AG04450 (cell line): ENCODE data around the gene GGCT. TPM values are rescaled to one million over a fixed set of nuclear protein-coding genes. Genes with fewer than 3 reads are reported as not detected.

Source experiments
- CTCF ChIA-PET: fragments of 300-600, 350-600 bp; formaldehyde crosslinking; extraction: SDS; loops from one replicate; lab custom pipeline; 2022; ENCODE audit warnings: antibody characterized with exemption, inconsistent platforms; lab: Charles Lee
- POLR2A ChIA-PET: fragments of 350-600 bp; formaldehyde crosslinking; extraction: SDS; loops from one replicate; lab custom pipeline; 2021; ENCODE audit warnings: antibody characterized with exemption, inconsistent platforms; lab: Yijun Ruan, JAX
- DNase-seq: peaks from one replicate; pipeline ENCODE4 v3.0.0-alpha.2; 2011; ENCODE audit warnings: low read depth, low spot score
- H3K27ac ChIP-seq: one replicate; pipeline ENCODE4 v1.5.1; 2012; ENCODE audit warnings: low read depth, low read length, control low read depth
- H3K27me3 ChIP-seq: one replicate; pipeline ENCODE4 v1.6.0; 2012; ENCODE audit warnings: low read length; ENCODE audit not compliant: control insufficient read depth, insufficient read depth
- H3K4me3 ChIP-seq: 2 replicates; pipeline ENCODE4 v1.5.1; 2011; ENCODE audit warnings: mild to moderate bottlenecking, low read depth, low read length, control low read depth
- H3K9me3 ChIP-seq: 2 replicates; pipeline ENCODE4 v1.5.1; 2012; ENCODE audit warnings: low read length; ENCODE audit not compliant: control insufficient read depth, insufficient read depth
- CTCF ChIP-seq: IDR thresholded peaks from 2 replicates; pipeline ENCODE4 v1.5.1; 2011; ENCODE audit warnings: low read depth, low read length, control low read depth, inconsistent platforms
- polyA plus RNA-seq: library from polyadenylated mRNA; depleted of rRNA; stranded (reverse); fragments of >200 nt; gene quantifications from 2 replicates; pipeline ENCODE4 v1.2.3, GENCODE V29; 2011

GGCT gene
- polyA plus RNA-seq, 1 experiment = 24.4 TPM

GRCh38 chr7:30502470-30503251, 2.0 kb downstream of the GGCT start:
- Histone ChIP-seq H3K4me3 (no peak overlapping the region), H3K9me3 (peaks cover 5% of the 10 kb centered on the region; the same call in 1 of the 2 replicates), H3K27ac (no peak overlapping the region), H3K27me3 (no peaks in the 10 kb centered on the region)
- TF ChIP-seq CTCF = no peak
- POLR2A ChIA-PET = no interaction called here
- CTCF ChIA-PET = interaction anchor here (3.3 kb wide), 1 partner anchor 8 kb away, joined by 14 read pairs; no protein-coding TSS in a partner anchor
- no peak for DNase-seq

- Histone ChIP-seq H3K4me3 (no peak overlapping the region), H3K9me3 (peaks cover 5% of the 10 kb centered on the region; the same call in 1 of the 2 replicates), H3K27ac (no peak overlapping the region), H3K27me3 (no peaks in the 10 kb centered on the region)
- POLR2A ChIA-PET = no interaction called here
- no peak for TF ChIP-seq CTCF
- CTCF ChIA-PET = interaction anchor here (3.3 kb wide), 1 partner anchor 9 kb away, joined by 14 read pairs; no protein-coding TSS in a partner anchor
- no peak for DNase-seq
Measured at GRCh38 chr7:30501264-30501663, 3.4 kb downstream of the GGCT start.

- Histone ChIP-seq H3K4me3 (no peak overlapping the region), H3K27ac (no peak overlapping the region), H3K9me3 (no peaks in the 10 kb centered on the region; the same call in 1 of the 2 replicates), H3K27me3 (no peaks in the 10 kb centered on the region)
- POLR2A ChIA-PET = no interaction called here
- no peak for TF ChIP-seq CTCF
- no peak for DNase-seq
- CTCF ChIA-PET = no interaction called here
Measured at GRCh38 chr7:30493228-30493627, 11.4 kb downstream of the GGCT start.

- Histone ChIP-seq H3K4me3 (no peak overlapping the region), H3K27me3 (no peaks in the 10 kb centered on the region), H3K9me3 (no peaks in the 10 kb centered on the region; the same call in 1 of the 2 replicates), H3K27ac (no peak overlapping the region)
- POLR2A ChIA-PET = no interaction called here
- no peak for TF ChIP-seq CTCF
- no peak for DNase-seq
- CTCF ChIA-PET = no interaction called here
Measured at GRCh38 chr7:30491417-30491816, 13.2 kb downstream of the GGCT start.

- POLR2A ChIA-PET = no interaction called here
- Histone ChIP-seq H3K27me3 (no peaks in the 10 kb centered on the region), H3K4me3 (no peak overlapping the region), H3K9me3 (no peaks in the 10 kb centered on the region), H3K27ac (no peak overlapping the region)
- DNase-seq = no peak
- CTCF ChIA-PET = no interaction called here
- no peak for TF ChIP-seq CTCF
Measured at GRCh38 chr7:30487371-30487770, 17.3 kb downstream of the GGCT start.
